HL-60 (cell line): Measurements from ENCODE around the gene NPHP4.

ENCODE experiments used
- DNase-seq, 2 experiments: peaks; one replicate each; pipeline ENCODE4 v3.0.0-alpha.2; 2010 to 2020; ENCODE audit warnings: low read depth in 1 of 2, low spot score in 1 of 2
- H3K27ac ChIP-seq: fragments of 250-450 bp; sonication (Bioruptor Pico); replicated peaks from 2 replicates; pipeline ENCODE4 v1.5.1; 2020; ENCODE audit warnings: mild to moderate bottlenecking, moderate library complexity
- H3K27me3 ChIP-seq: fragments of 250-450 bp; sonication (Bioruptor Pico); 2 replicates; pipeline ENCODE4 v1.5.1; 2021; ENCODE audit warnings: mild to moderate bottlenecking, moderate library complexity; ENCODE audit not compliant: insufficient read depth, poor library complexity, severe bottlenecking
- H3K4me3 ChIP-seq: replicated peaks from 2 replicates; pipeline ENCODE4 v1.5.1; 2011; ENCODE audit warnings: mild to moderate bottlenecking, control low read depth, low read length; ENCODE audit not compliant: insufficient read depth
- CTCF ChIP-seq: IDR thresholded peaks from one replicate; pipeline ENCODE4 v1.5.1; 2011; ENCODE audit warnings: low read length, control low read depth, inconsistent platforms; ENCODE audit not compliant: insufficient read depth
- GABPA ChIP-seq: IDR thresholded peaks from 2 replicates; pipeline ENCODE4 v1.6.1; 2012; ENCODE audit warnings: low read depth
- POLR2AphosphoS5 ChIP-seq: IDR thresholded peaks from 2 replicates; pipeline ENCODE4 v1.6.1; 2012; ENCODE audit warnings: low read depth
- REST ChIP-seq: IDR thresholded peaks from 2 replicates; pipeline ENCODE4 v1.6.1; 2012; ENCODE audit warnings: low read depth; ENCODE audit not compliant: insufficient replicate concordance
- SPI1 ChIP-seq: IDR thresholded peaks from 2 replicates; pipeline ENCODE4 v1.6.1; 2012; ENCODE audit warnings: low read depth, mild to moderate bottlenecking, borderline replicate concordance

NPHP4 gene

GRCh38 chr1:5921129-5921528 lies 71.1 kb downstream of the NPHP4 start:
- H3K27ac ChIP-seq: no peak overlapping the region
- DNase-seq: no peak
- H3K27me3 ChIP-seq: no peaks in the 10 kb centered on the region
- no peak overlapping the region for H3K4me3 ChIP-seq
- TF ChIP-seq REST (no peak), SPI1 (no peak), CTCF (no peak), GABPA (no peak), POLR2AphosphoS5 (no peak)

- DNase-seq: no peak
- Histone ChIP-seq H3K27ac (no peak overlapping the region), H3K27me3 (no peaks in the 10 kb centered on the region), H3K4me3 (no peak overlapping the region)
- no peak for TF ChIP-seq POLR2AphosphoS5
- no peak for TF ChIP-seq CTCF
- no peak for TF ChIP-seq GABPA
- no peak for TF ChIP-seq REST
Measured at GRCh38 chr1:5920201-5920600, 72.0 kb downstream of the NPHP4 start.

GRCh38 chr1:5918275-5918649 lies 74.0 kb downstream of the NPHP4 start:
- H3K4me3 ChIP-seq: no peak overlapping the region
- TF ChIP-seq POLR2AphosphoS5 (no peak), SPI1 (no peak), REST (no peak), GABPA (no peak), CTCF (no peak)
- H3K27me3 ChIP-seq: no peaks in the 10 kb centered on the region
- no peak for DNase-seq
- H3K27ac ChIP-seq: no peak overlapping the region
